Trophoblast cell (in vitro differentiated cells and primary cell): ENCODE measurements around the gene MS4A6A.

ENCODE experiments used
- DNase-seq, 2 donors: peaks; one replicate each; pipeline ENCODE4 v3.0.0-alpha.2; 2016
- H2AFZ ChIP-seq: 2 replicates; pipeline ENCODE4 v1.6.1; 2013; ENCODE audit warnings: low read length, moderate library complexity, mild to moderate bottlenecking; ENCODE audit not compliant: insufficient read depth, poor library complexity
- H2AK5ac ChIP-seq: 2 replicates; pipeline ENCODE4 v1.6.1; 2013; ENCODE audit warnings: mild to moderate bottlenecking, low read length
- H2BK120ac ChIP-seq: 2 replicates; pipeline ENCODE4 v1.6.1; 2013; ENCODE audit warnings: low read length, mild to moderate bottlenecking, moderate library complexity; ENCODE audit not compliant: insufficient read depth, poor library complexity
- H2BK12ac ChIP-seq: 2 replicates; pipeline ENCODE4 v1.6.1; 2013; ENCODE audit warnings: mild to moderate bottlenecking, low read length, moderate library complexity
- H2BK5ac ChIP-seq: 2 replicates; pipeline ENCODE4 v1.6.1; 2013; ENCODE audit warnings: low read length, low read depth, moderate library complexity, mild to moderate bottlenecking; ENCODE audit not compliant: poor library complexity
- H3K14ac ChIP-seq: 2 replicates; pipeline ENCODE4 v1.6.1; 2013; ENCODE audit warnings: mild to moderate bottlenecking, low read length
- H3K18ac ChIP-seq: 2 replicates; pipeline ENCODE4 v1.6.1; 2013; ENCODE audit warnings: mild to moderate bottlenecking, low read length
- H3K23ac ChIP-seq: 2 replicates; pipeline ENCODE4 v1.6.1; 2013; ENCODE audit warnings: low read length
- H3K27ac ChIP-seq: 2 replicates; pipeline ENCODE4 v1.5.1; 2013; ENCODE audit warnings: low read depth, mild to moderate bottlenecking, inconsistent platforms, low read length, moderate library complexity
- H3K27me3 ChIP-seq: 2 replicates; pipeline ENCODE4 v1.6.1; 2013; ENCODE audit warnings: inconsistent platforms, mild to moderate bottlenecking, low read length, moderate library complexity; ENCODE audit not compliant: insufficient read depth
- H3K36me3 ChIP-seq, 2 experiments: 1 replicate in 1 of 2; 2 replicates in 1 of 2; pipeline ENCODE4 v1.6.1; 2013; ENCODE audit warnings: low read length in 2 of 2, mild to moderate bottlenecking in 2 of 2, moderate library complexity in 1 of 2; ENCODE audit not compliant: insufficient read depth in 2 of 2, control insufficient read depth in 1 of 2
- H3K4ac ChIP-seq: 2 replicates; pipeline ENCODE4 v1.6.1; 2013; ENCODE audit warnings: low read depth, mild to moderate bottlenecking, low read length, moderate library complexity
- H3K4me1 ChIP-seq, 2 experiments: 1 replicate in 1 of 2; 2 replicates in 1 of 2; pipeline ENCODE4 v1.6.1; 2013; ENCODE audit warnings: low read length in 2 of 2, mild to moderate bottlenecking in 2 of 2, moderate library complexity in 1 of 2; ENCODE audit not compliant: insufficient read depth in 2 of 2, control insufficient read depth in 1 of 2
- H3K4me2 ChIP-seq: 2 replicates; pipeline ENCODE4 v1.6.1; 2013; ENCODE audit warnings: inconsistent platforms, mild to moderate bottlenecking, low read length, moderate library complexity
- H3K4me3 ChIP-seq: 2 replicates; pipeline ENCODE4 v1.5.1; 2013; ENCODE audit warnings: mild to moderate bottlenecking, low read depth, low read length, inconsistent platforms
- H3K79me1 ChIP-seq: one replicate; pipeline ENCODE4 v1.6.1; 2013; ENCODE audit warnings: low read length
- H3K79me2 ChIP-seq: 2 replicates; pipeline ENCODE4 v1.6.1; 2013; ENCODE audit warnings: low read length, mild to moderate bottlenecking; ENCODE audit not compliant: control insufficient read depth, insufficient read depth, poor library complexity
- H3K9ac ChIP-seq: 2 replicates; pipeline ENCODE4 v1.6.1; 2013; ENCODE audit warnings: mild to moderate bottlenecking, low read length
- H3K9me3 ChIP-seq: 2 replicates; pipeline ENCODE4 v1.6.1; 2013; ENCODE audit warnings: low read depth, mild to moderate bottlenecking, control low read depth, inconsistent platforms, low read length; ENCODE audit not compliant: insufficient read depth
- H4K12ac ChIP-seq: 2 replicates; pipeline ENCODE4 v1.6.1; 2013; ENCODE audit warnings: low read depth, mild to moderate bottlenecking, low read length, moderate library complexity
- H4K8ac ChIP-seq: 2 replicates; pipeline ENCODE4 v1.6.1; 2013; ENCODE audit warnings: low read depth, mild to moderate bottlenecking, low read length, moderate library complexity
- H4K91ac ChIP-seq: one replicate; pipeline ENCODE4 v1.6.1; 2013; ENCODE audit warnings: low read depth, mild to moderate bottlenecking, low read length, moderate library complexity
- WGBS: extraction: QIAGEN DNeasy Blood & Tissue Kit; methylation state at CpG from one replicate; pipeline ENCODE4 v1.1.7; 2013; ENCODE audit warnings: missing lambda C conversion rate; ENCODE audit not compliant: insufficient read length, insufficient coverage; ENCODE audit errors: extremely low coverage; 5-methylcytosine and 5-hydroxymethylcytosine counted together

The MS4A6A gene

GRCh38 chr11:60172011-60172410 is 10.9 kb downstream of the MS4A6A start:
- no peak for DNase-seq
- H3K27ac ChIP-seq = no peak overlapping the region
- H3K18ac ChIP-seq = no peak overlapping the region
- no peak overlapping the region for H3K9ac ChIP-seq
- no peaks in the 10 kb centered on the region for H3K4me1 ChIP-seq
- no peak overlapping the region for H3K4me2 ChIP-seq
- H3K14ac ChIP-seq = no peak overlapping the region
- H3K79me2 ChIP-seq = no peaks in the 10 kb centered on the region
- no peak overlapping the region for H3K23ac ChIP-seq
- no peaks in the 10 kb centered on the region for H3K36me3 ChIP-seq
- no peak overlapping the region for H2BK120ac ChIP-seq
- no peak overlapping the region for H4K12ac ChIP-seq
- H3K9me3 ChIP-seq = peaks cover 13% of the 10 kb centered on the region
- no peak overlapping the region for H2AK5ac ChIP-seq
- H4K91ac ChIP-seq = no peak overlapping the region
- H2BK5ac ChIP-seq = no peak overlapping the region
- no peaks in the 10 kb centered on the region for H3K27me3 ChIP-seq
- H3K4me3 ChIP-seq = no peak overlapping the region
- H3K79me1 ChIP-seq = no peaks in the 10 kb centered on the region
- H3K4ac ChIP-seq = no peak overlapping the region
- no peak overlapping the region for H2BK12ac ChIP-seq
- H4K8ac ChIP-seq = no peak overlapping the region
- H2AFZ ChIP-seq = no peak overlapping the region

GRCh38 chr11:60170566-60170965 is 12.3 kb downstream of the MS4A6A start:
- Histone ChIP-seq H3K4me1 (no peaks in the 10 kb centered on the region), H3K9me3 (peaks cover 13% of the 10 kb centered on the region), H3K79me2 (no peaks in the 10 kb centered on the region), H2BK12ac (no peak overlapping the region), H4K12ac (no peak overlapping the region), H2BK120ac (no peak overlapping the region), H3K18ac (no peak overlapping the region), H3K79me1 (no peaks in the 10 kb centered on the region), H2AFZ (no peak overlapping the region), H3K23ac (no peak overlapping the region), H3K4me3 (no peak overlapping the region), H3K4ac (no peak overlapping the region), H3K9ac (no peak overlapping the region), H3K27me3 (no peaks in the 10 kb centered on the region), H4K91ac (no peak overlapping the region), H3K36me3 (no peaks in the 10 kb centered on the region), H4K8ac (no peak overlapping the region), H3K14ac (no peak overlapping the region), H3K27ac (no peak overlapping the region), H3K4me2 (no peak overlapping the region), H2AK5ac (no peak overlapping the region), H2BK5ac (no peak overlapping the region)
- no CpG with 5 or more reads among the region's 1 CpG for WGBS
- no peak for DNase-seq

- Histone ChIP-seq H3K79me2 (no peaks in the 10 kb centered on the region), H2BK12ac (no peak overlapping the region), H3K4ac (no peak overlapping the region), H3K79me1 (no peaks in the 10 kb centered on the region), H3K4me2 (no peak overlapping the region), H4K8ac (no peak overlapping the region), H4K91ac (no peak overlapping the region), H2AFZ (no peak overlapping the region), H3K27ac (no peak overlapping the region), H4K12ac (no peak overlapping the region), H2AK5ac (no peak overlapping the region), H3K4me3 (no peak overlapping the region), H3K9ac (no peak overlapping the region), H3K27me3 (no peaks in the 10 kb centered on the region), H2BK5ac (no peak overlapping the region), H3K36me3 (no peaks in the 10 kb centered on the region), H3K23ac (no peak overlapping the region), H2BK120ac (no peak overlapping the region), H3K14ac (no peak overlapping the region), H3K18ac (no peak overlapping the region), H3K9me3 (peaks cover 13% of the 10 kb centered on the region), H3K4me1 (no peaks in the 10 kb centered on the region)
- no CpG with 5 or more reads among the region's 6 CpGs for WGBS
- DNase-seq = peak in 1 of 2 donors; percentile 48
These were observed 13.5 kb downstream of the MS4A6A start for GRCh38 chr11:60169264-60169915.

GRCh38 chr11:60168306-60168705 is 14.6 kb downstream of the MS4A6A start:
- Histone ChIP-seq H2BK120ac (no peak overlapping the region), H3K79me1 (no peaks in the 10 kb centered on the region), H3K9me3 (peaks cover 13% of the 10 kb centered on the region), H3K36me3 (no peaks in the 10 kb centered on the region), H3K9ac (no peak overlapping the region), H2BK12ac (no peak overlapping the region), H3K23ac (no peak overlapping the region), H3K4me3 (no peak overlapping the region), H2BK5ac (no peak overlapping the region), H3K4me1 (no peaks in the 10 kb centered on the region), H3K14ac (no peak overlapping the region), H3K27me3 (no peaks in the 10 kb centered on the region), H3K4ac (no peak overlapping the region), H3K4me2 (no peak overlapping the region), H4K8ac (no peak overlapping the region), H2AK5ac (no peak overlapping the region), H3K18ac (no peak overlapping the region), H4K12ac (no peak overlapping the region), H2AFZ (no peak overlapping the region), H3K79me2 (no peaks in the 10 kb centered on the region), H3K27ac (no peak overlapping the region), H4K91ac (no peak overlapping the region)
- DNase-seq = no peak
- no CpG with 5 or more reads among the region's 6 CpGs for WGBS
